NCI-H82 (cell line): ENCODE measurements around the gene POU2AF1.

Source experiments
- DNase-seq: peaks from one replicate; lab custom pipeline; 2025; lab: John Stamatoyannopoulos, UW

POU2AF1 gene

DNA sequence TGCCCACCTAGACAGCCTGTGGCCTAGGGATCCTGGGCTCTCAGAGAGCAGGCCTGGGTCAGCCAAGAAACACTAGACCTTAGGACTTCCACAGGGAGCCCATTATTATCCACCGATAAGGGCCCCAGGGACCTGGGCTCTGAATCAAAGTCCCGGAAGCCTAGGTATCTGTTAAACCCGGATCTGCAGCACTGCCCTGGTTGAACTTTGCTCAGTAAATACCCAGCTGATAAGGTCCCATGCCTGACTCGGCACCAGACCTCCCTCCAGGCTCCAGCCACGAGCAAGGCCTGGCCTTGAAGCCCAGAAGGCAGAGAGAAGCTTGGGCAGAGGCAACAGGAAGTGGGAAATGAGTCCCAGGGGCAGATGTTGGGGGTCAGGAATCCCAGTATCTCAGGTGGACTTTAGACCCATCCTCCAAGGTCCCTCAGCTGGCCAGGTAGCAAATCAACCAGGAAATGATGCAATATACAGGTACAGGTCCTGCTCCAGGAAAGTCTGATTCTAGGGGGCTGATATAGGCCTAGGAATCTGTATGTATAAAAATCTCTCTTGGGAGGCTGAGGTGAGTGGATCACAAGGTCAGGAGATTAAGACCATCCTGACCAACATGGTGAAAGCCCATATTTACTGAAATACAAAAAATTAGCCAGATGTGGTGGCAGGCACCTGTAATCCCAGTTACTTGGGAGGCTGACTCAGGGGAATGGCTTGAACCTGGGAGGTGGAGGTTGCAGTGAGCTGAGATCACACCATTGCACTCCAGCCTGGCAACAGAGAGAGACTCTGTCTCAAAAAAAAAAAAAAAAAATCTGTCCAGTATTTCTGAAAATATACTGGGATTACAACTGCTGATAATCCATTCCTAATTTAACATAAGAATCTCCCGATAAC lies 18.7 kb downstream of the POU2AF1 start:
- DNase-seq: no peak

GRCh38 chr11:111359223-111360149 lies 19.6 kb downstream of the POU2AF1 start:
- no peak for DNase-seq

GRCh38 chr11:111358038-111359001 lies 20.8 kb downstream of the POU2AF1 start:
- no peak for DNase-seq

DNA sequence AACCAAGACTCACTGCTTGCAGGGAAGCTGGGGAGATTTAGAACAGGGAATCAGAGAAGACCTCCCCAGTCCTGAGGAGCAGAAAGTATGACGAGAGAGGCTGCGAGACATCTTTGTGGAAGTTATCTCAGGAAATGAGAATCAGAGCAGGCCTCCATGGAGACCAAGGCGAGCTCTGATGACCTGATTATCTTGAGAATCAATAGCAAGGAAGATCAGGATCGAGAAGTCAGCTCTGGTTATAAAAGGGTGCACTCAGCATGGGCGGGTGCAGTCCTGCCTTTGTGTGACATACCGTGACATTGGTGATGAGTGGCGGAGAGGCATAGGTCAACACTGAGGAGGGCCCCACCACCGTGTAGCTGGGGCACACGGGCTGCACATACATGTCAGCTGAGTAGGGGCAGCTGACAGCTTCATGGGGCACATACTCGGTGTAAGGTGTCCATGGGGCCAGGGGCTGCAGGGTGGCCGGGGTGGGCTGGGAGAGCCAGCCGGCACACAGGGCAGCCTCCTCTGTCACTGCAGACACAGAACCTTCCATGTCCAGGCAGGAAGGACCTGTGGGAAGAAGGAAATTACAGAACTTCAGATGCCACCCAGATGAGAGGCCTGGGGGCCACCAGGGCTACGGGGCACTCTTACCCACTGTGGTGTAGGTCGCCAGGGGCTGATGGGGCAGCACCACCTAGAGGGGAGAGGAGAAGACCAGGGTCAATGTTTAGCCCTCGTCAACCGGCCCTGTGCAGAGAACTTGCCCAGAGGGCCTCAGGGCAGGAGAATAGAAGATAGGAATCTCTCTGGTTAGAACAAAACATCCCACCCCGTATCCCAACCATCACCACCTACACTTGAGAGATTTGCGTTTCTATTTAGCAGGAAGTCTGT lies 21.7 kb downstream of the POU2AF1 start:
- no peak for DNase-seq

- DNase-seq: no peak
Observed at GRCh38 chr11:111356660-111357048, 22.4 kb downstream of the POU2AF1 start.

GRCh38 chr11:111355956-111356659 lies 23.0 kb downstream of the POU2AF1 start:
- DNase-seq: no peak

GRCh38 chr11:111355101-111355500 lies 24.0 kb downstream of the POU2AF1 start:
- no peak for DNase-seq

DNA sequence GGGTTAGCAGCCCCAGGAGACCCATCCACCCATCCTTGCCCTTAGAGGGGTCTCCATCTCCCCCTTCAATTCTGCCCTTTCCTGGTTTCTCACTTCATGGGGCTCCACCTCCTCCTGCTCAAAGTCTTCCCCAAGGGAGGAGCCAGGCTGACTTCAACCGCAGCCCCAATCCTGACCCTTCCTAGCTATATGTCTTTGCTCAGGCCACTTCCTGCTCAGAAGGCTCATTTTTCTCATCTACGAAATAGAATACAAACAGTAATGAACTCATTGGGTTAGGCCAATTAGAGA lies 24.5 kb downstream of the POU2AF1 start:
- no peak for DNase-seq

- DNase-seq: no peak
Observed at GRCh38 chr11:111353776-111354600, 25.1 kb downstream of the POU2AF1 start.

DNA sequence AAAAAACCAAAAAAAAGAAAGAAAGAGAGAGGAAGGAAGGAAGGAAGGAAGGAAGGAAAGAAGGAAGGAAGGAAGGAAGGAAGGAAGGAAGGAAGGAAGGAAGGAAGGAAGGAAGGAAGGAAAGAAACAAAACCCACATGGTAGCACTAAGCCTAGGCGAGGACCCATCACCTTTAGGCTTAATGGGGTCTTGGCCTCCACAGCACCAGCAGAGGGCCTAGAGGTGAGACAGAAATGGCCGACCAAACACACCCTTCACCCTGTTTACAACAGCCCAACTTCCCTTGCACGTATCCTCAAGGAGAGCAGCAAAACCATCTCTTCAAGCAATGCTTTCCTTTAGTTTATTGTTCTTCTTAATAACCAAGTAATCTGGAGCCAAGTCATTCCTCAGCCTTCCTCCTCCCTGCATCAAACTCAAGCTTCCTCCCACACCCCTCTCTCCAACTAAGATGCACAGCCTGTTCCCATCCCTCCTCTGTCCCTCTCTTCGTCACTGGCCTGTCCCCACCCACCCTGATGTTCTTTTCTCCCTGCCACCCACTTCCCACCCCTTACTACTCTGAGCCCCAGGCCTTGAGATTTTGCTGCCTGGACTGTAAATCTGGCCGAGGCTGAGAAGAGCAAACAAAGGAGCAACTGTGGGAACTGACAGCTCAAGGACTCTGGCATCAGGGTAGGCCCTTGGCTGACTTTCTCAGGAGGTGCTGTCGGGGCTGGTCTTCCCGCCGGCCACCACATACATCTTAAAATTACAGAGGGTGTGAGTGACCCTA lies 26.0 kb downstream of the POU2AF1 start:
- no peak for DNase-seq

GRCh38 chr11:111352231-111352746 lies 26.8 kb downstream of the POU2AF1 start:
- DNase-seq: no peak

GRCh38 chr11:111351374-111352055 lies 27.6 kb downstream of the POU2AF1 start:
- no peak for DNase-seq

GRCh38 chr11:111350811-111351210 lies 28.3 kb downstream of the POU2AF1 start:
- no peak for DNase-seq

GRCh38 chr11:111349191-111349695 lies 29.8 kb downstream of the POU2AF1 start:
- DNase-seq: no peak

GRCh38 chr11:111348147-111348546 lies 30.9 kb downstream of the POU2AF1 start:
- DNase-seq: no peak

DNA sequence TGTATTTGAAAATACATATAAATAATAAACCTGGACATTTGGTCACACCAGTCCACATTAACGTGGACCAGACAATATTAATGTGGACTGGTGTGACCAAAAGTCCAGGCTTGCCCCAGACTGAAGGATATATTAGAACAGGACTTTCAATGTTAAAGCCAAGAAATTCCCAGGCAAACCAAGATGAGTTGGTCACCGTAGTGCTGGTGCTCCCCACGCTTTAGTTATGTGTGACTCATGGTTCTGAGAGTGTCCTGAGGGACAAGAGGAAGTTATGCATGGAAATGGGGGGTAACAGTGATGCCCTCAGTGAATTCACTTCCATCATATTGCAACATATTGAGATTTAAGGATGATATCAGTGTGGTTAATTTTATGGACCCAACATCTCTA lies 31.4 kb downstream of the POU2AF1 start:
- no peak for DNase-seq

DNA sequence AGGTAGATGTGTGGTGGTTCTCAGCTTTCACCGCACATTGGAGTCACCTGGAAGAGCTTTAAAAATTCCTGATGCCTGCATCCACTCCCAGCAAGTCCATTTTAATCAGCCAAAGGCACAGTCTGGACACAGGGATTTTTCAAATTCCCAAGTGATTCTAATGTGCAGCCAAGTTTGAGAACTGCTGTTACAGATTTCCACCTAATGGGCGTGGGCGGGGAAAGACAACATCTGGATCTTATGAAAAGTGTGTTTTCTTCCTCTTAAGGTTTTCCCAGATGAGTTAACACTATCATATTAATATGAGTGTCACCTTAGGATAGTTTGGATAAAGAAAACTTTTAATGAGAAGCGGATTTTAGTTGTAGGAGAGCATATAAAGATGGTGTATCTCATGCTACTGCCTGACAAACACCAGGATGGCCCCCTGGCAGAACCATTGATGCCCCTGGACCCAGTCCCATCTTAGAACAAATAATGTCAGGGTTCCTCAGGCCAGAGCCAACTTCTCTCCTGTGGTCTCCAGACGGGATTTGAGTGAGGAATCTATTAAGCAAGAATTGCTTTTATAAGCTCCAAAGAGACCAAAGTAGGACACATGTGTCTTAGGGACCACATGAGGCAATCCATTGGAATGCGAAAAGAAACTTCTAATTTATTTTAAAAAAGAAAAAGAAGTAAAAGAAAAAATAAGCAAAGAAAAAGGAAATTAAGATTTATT lies 31.9 kb downstream of the POU2AF1 start:
- no peak for DNase-seq
